ENCODE measurements around the gene CRABP1.

- TF ChIP-seq, protein P1, sequence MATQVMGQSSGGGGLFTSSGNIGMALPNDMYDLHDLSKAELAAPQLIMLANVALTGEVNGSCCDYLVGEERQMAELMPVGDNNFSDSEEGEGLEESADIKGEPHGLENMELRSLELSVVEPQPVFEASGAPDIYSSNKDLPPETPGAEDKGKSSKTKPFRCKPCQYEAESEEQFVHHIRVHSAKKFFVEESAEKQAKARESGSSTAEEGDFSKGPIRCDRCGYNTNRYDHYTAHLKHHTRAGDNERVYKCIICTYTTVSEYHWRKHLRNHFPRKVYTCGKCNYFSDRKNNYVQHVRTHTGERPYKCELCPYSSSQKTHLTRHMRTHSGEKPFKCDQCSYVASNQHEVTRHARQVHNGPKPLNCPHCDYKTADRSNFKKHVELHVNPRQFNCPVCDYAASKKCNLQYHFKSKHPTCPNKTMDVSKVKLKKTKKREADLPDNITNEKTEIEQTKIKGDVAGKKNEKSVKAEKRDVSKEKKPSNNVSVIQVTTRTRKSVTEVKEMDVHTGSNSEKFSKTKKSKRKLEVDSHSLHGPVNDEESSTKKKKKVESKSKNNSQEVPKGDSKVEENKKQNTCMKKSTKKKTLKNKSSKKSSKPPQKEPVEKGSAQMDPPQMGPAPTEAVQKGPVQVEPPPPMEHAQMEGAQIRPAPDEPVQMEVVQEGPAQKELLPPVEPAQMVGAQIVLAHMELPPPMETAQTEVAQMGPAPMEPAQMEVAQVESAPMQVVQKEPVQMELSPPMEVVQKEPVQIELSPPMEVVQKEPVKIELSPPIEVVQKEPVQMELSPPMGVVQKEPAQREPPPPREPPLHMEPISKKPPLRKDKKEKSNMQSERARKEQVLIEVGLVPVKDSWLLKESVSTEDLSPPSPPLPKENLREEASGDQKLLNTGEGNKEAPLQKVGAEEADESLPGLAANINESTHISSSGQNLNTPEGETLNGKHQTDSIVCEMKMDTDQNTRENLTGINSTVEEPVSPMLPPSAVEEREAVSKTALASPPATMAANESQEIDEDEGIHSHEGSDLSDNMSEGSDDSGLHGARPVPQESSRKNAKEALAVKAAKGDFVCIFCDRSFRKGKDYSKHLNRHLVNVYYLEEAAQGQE (IDR thresholded peaks at IDR 0.05; ENCODE audit: insufficient read depth in 1 of 2, low read depth in 2 of 2, low read length in 2 of 2) = no peak
- TF ChIP-seq TAF1 (IDR thresholded peaks at IDR 0.05; ENCODE audit: borderline replicate concordance, insufficient read depth, low read length) (no peak), POLR2AphosphoS5 (IDR thresholded peaks at IDR 0.05; ENCODE audit: low read depth, low read length) (no peak), SIN3A (IDR thresholded peaks at IDR 0.05; ENCODE audit: borderline replicate concordance, insufficient read depth, low read length) (no peak)
Measured at GRCh38 chr15:78304216-78305066, 35.7 kb upstream of the CRABP1 start.
